ENCODE measurements around the gene TPM2. TPM values are rescaled to one million over a fixed set of nuclear protein-coding genes. Genes with fewer than 3 reads are reported as not detected.

Gene TPM2
- total and polyA plus RNA-seq, 8 donors, result 145 to 261 (median 192) TPM

DNA sequence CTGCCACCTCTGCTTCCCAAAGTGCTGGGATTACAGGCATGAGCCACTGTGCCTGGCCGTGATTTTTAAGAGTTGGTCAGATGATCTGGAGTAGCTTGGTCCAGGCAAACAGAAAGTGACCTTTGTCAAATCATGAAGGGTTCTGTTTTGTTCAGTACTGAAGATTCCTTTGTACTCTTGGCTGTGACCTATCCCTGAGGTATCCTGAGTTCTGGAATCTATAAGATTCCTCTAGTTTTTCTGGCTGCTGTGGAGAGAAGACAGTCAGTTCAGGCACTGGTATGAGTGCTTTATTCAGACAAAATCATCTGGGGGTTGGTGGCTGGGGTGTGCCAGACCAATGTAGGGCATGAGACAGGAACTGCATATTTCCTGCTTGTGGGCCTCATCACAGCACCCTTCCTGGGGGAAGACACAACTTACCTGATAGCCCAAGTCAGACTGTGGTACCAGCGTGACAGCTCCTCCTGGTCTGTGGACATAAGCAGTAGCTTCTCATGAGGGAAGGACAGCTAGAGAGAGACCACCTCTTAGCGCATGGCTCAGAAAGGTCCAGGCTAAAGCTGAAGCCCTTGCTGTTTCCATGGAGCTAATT lies 27.9 kb downstream of the TPM2 start:
- H3K4me1 ChIP-seq, result peaks cover 0 to 68% of the 10 kb centered on the region in 2 donors
- DNase-seq (no peak), ATAC-seq (no peak)
- H3K4me3 ChIP-seq, result no peak overlapping the region
- no peaks in the 10 kb centered on the region for H3K27me3 ChIP-seq
- intact Hi-C loops (cut with DNase I), result loop anchor here in 1 of 2 donors (10.0 kb wide), 1 partner anchor 63 kb away; no protein-coding TSS in a partner anchor
- H3K36me3 ChIP-seq, result peaks cover 0 to 21% of the 10 kb centered on the region in 2 donors
- H3K9me3 ChIP-seq, result no peaks in the 10 kb centered on the region
- peak overlapping the region in 1 of 2 donors; percentile 20 for H3K27ac ChIP-seq
- TF ChIP-seq, protein P1, sequence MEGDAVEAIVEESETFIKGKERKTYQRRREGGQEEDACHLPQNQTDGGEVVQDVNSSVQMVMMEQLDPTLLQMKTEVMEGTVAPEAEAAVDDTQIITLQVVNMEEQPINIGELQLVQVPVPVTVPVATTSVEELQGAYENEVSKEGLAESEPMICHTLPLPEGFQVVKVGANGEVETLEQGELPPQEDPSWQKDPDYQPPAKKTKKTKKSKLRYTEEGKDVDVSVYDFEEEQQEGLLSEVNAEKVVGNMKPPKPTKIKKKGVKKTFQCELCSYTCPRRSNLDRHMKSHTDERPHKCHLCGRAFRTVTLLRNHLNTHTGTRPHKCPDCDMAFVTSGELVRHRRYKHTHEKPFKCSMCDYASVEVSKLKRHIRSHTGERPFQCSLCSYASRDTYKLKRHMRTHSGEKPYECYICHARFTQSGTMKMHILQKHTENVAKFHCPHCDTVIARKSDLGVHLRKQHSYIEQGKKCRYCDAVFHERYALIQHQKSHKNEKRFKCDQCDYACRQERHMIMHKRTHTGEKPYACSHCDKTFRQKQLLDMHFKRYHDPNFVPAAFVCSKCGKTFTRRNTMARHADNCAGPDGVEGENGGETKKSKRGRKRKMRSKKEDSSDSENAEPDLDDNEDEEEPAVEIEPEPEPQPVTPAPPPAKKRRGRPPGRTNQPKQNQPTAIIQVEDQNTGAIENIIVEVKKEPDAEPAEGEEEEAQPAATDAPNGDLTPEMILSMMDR (IDR thresholded peaks at IDR 0.05), result no peak

DNA sequence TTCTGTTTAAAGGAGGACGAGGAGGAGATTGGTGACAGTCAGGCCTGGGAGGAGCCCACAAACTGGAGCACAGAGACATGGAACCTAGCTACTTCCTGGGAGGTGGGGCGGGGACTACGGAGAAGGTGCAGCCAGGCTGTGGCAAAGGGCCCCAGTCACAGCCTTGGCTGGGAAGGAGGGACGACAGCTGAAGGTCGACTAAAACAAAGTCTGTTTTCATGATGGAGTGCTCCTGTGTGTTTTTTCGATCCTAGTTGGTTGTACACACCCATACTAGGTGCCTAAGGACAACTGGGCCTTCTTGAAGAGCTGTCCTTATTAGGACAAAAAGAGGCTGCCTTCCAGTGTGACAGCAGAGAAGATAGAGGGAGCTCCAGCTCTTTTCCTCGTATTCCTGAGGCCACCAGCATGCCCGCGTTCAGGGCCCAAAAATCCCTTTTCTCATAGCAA lies 28.7 kb downstream of the TPM2 start:
- Histone ChIP-seq H3K9me3 (no peaks in the 10 kb centered on the region), H3K36me3 (peaks cover 0 to 21% of the 10 kb centered on the region in 2 donors), H3K27ac (peak overlapping the region; percentile 13 to 20), H3K27me3 (no peaks in the 10 kb centered on the region), H3K4me3 (no peak overlapping the region), H3K4me1 (peaks cover 0 to 75% of the 10 kb centered on the region in 2 donors)
- ATAC-seq (no peak), DNase-seq (peak in 1 of 4 donors; percentile 35)
- TF ChIP-seq, protein P1 (IDR thresholded peaks at IDR 0.05), result no peak
- intact Hi-C loops (cut with DNase I), result loop anchor here in 1 of 2 donors (10.0 kb wide), 1 partner anchor 64 kb away; no protein-coding TSS in a partner anchor

DNA sequence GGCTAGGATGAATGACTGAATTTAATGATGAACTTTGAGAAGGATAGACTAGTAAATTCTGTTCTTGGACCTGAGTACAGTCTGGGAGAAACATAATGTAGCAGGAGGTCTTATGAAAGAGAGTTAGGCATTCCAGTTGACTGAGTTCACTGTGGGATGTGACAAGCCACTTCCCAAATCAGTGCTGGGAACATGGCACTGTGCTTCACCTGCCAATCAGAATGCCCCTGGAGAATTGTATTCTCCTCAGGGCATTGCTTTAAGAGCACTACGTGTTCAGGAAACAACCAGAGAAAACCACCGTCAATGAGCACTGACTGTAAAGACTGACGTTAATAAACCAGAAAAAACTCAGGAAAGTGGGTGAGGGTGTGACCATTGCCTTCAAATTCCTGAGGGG lies 30.4 kb downstream of the TPM2 start:
- no peak for DNase-seq
- no peak for ATAC-seq
- peaks cover 0 to 58% of the 10 kb centered on the region in 2 donors for H3K4me1 ChIP-seq
- no peaks in the 10 kb centered on the region for H3K27me3 ChIP-seq
- peaks cover 0 to 21% of the 10 kb centered on the region in 2 donors for H3K36me3 ChIP-seq
- intact Hi-C loops (cut with DNase I), result no loop called here
- H3K9me3 ChIP-seq, result no peaks in the 10 kb centered on the region
- peak overlapping the region; percentile 96 to 97 for H3K27ac ChIP-seq
- peak overlapping the region; percentile 83 to 96 for H3K4me3 ChIP-seq
- TF ChIP-seq, protein P1 (IDR thresholded peaks at IDR 0.05), result no peak

DNA sequence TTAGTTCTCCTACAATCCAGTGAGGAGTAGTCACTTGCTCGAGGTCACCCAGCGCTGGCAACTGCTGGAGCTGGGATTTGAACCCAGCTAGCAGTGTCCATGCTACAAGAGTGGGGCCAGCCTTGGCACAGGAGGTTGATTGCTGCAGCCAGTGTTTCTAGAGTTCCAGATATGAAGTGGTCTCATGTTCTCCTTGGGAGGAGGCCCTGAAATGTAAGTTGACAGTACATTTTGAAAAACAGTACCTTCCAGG lies 30.8 kb downstream of the TPM2 start:
- no peaks in the 10 kb centered on the region for H3K9me3 ChIP-seq
- peak in 1 of 4 donors; percentile 41 for DNase-seq
- H3K4me3 ChIP-seq, result peak overlapping the region; percentile 83 to 96
- intact Hi-C loops (cut with DNase I), result no loop called here
- H3K36me3 ChIP-seq, result peaks cover 0 to 21% of the 10 kb centered on the region in 2 donors
- peaks cover 0 to 56% of the 10 kb centered on the region in 2 donors for H3K4me1 ChIP-seq
- no peaks in the 10 kb centered on the region for H3K27me3 ChIP-seq
- ATAC-seq, result peak; percentile 3
- TF ChIP-seq, protein P1 (IDR thresholded peaks at IDR 0.05), result no peak
- peak overlapping the region; percentile 96 to 97 for H3K27ac ChIP-seq

DNA sequence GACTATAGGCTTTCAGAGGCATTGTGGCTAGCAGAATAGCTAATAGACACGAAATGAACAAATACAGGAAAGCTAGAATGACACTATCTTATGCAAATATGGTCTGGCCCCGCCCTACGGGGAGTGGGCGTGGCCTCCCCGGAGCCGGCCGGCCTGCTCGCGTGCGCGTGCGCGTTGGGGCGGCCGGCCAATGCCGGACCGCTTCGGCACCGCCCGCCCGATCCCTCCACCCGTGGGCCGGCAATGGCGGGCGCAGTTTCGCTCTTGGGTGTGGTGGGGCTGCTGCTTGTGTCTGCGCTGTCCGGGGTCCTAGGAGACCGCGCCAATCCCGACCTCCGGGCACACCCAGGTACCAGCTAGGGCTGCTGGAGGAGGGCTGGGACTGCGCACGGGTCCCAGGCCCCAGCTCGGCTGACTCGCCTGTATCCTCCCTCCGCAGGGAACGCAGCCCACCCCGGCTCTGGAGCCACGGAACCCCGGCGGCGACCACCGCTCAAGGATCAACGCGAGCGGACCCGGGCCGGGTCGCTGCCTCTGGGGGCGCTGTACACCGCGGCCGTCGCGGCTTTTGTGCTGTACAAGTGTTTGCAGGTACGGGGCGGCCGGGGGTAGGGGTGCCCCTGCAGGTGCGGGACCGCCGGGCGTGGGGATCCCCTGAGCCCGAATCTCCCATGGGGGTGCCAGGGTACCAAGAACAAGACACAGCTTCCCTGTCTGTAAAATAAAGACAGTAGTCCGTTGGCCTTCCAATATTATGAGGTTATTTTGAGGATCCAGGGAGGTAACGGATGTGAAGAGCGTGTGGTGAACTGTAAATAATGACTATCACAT lies 31.4 kb downstream of the TPM2 start, which contains the start of gene CCDC107:
Gene CCDC107, plus strand, starts transcription at position 156 of the 831 bp plus-strand sequence. Its CDS starts 88 bp downstream, at position 244.
- Histone ChIP-seq H3K27me3 (no peaks in the 10 kb centered on the region), H3K36me3 (peaks cover 0 to 21% of the 10 kb centered on the region in 2 donors), H3K4me3 (peak within 1 kb of the TSS; percentile 83 to 96), H3K9me3 (no peaks in the 10 kb centered on the region), H3K4me1 (peaks cover 0 to 56% of the 10 kb centered on the region in 2 donors), H3K27ac (peak within 1 kb of the TSS; percentile 96 to 97)
- peak; percentile 88 for ATAC-seq
- intact Hi-C loops (cut with DNase I), result no loop called here
- TF ChIP-seq, protein P1 (IDR thresholded peaks at IDR 0.05), result peak; percentile 44 to 46
- DNase-seq, result peak; percentile 84 to 96 (median 92)

Data from left lung (tissue), 10 donors.